Neural cell (in vitro differentiated cells): Measurements from ENCODE around the gene DBF4. TPM values are rescaled to one million over a fixed set of nuclear protein-coding genes. Genes with fewer than 3 reads are reported as not detected.

ENCODE experiments used
- H2AFZ ChIP-seq: fragments of 200-600, 300-800 bp; sonication (generic), shearing (Covaris generic); 2 replicates; pipeline ENCODE4 v1.6.0; 2014; ENCODE audit warnings: low read depth, mild to moderate bottlenecking, antibody characterized with exemption, low read length, moderate library complexity
- H3F3A ChIP-seq: fragments of 200-600 bp; shearing (Covaris generic); 2 replicates; pipeline ENCODE4 v1.6.1; 2016; ENCODE audit warnings: mild to moderate bottlenecking, moderate library complexity, mixed read lengths, antibody characterized with exemption, low read length; ENCODE audit not compliant: insufficient read depth, poor library complexity, severe bottlenecking
- H3K27ac ChIP-seq: fragments of 200-600, 300-800 bp; sonication (generic), shearing (Covaris generic); 2 replicates; pipeline ENCODE4 v1.5.1; 2014; ENCODE audit warnings: mild to moderate bottlenecking, low read length, moderate library complexity
- H3K27me3 ChIP-seq: fragments of 300-800, 200-600 bp; sonication (generic), shearing (Covaris generic); 2 replicates; pipeline ENCODE4 v1.6.0; 2014; ENCODE audit warnings: mild to moderate bottlenecking, low read depth, low read length, moderate library complexity; ENCODE audit not compliant: insufficient read depth
- H3K36me3 ChIP-seq: fragments of 300-800, 200-600 bp; sonication (generic), shearing (Covaris generic); 2 replicates; pipeline ENCODE4 v1.5.1; 2014; ENCODE audit warnings: mild to moderate bottlenecking, antibody characterized with exemption, low read length, moderate library complexity; ENCODE audit not compliant: insufficient read depth
- H3K4me2 ChIP-seq: fragments of 300-800, 200-600 bp; sonication (generic), shearing (Covaris generic); 2 replicates; pipeline ENCODE4 v1.6.0; 2014; ENCODE audit warnings: mild to moderate bottlenecking, low read length
- H3K4me3 ChIP-seq: fragments of 300-800, 200-600 bp; sonication (generic), shearing (Covaris generic); 2 replicates; pipeline ENCODE4 v1.5.1; 2014; ENCODE audit warnings: mild to moderate bottlenecking, low read length, moderate library complexity
- H3K79me2 ChIP-seq: fragments of 200-600 bp; shearing (Covaris generic); replicated peaks from 2 replicates; pipeline ENCODE4 v1.6.0; 2014; ENCODE audit warnings: mild to moderate bottlenecking, low read length, moderate library complexity; ENCODE audit not compliant: insufficient read depth
- H3K9ac ChIP-seq: fragments of 300-800, 200-600 bp; sonication (generic), shearing (Covaris generic); 2 replicates; pipeline ENCODE4 v1.6.1; 2016; ENCODE audit warnings: mild to moderate bottlenecking, low read length, mixed read lengths
- H3K9me2 ChIP-seq: fragments of 200-600 bp; shearing (Covaris generic); 2 replicates; pipeline ENCODE4 v1.6.1; 2016; ENCODE audit warnings: mild to moderate bottlenecking, low read length, mixed read lengths; ENCODE audit not compliant: insufficient read depth
- H3K9me3 ChIP-seq: fragments of 200-600, 300-800 bp; sonication (generic), shearing (Covaris generic); 2 replicates; pipeline ENCODE4 v1.6.1; 2016; ENCODE audit warnings: mild to moderate bottlenecking, mixed run types, low read length, moderate library complexity, mixed read lengths
- H4K20me1 ChIP-seq: fragments of 200-600 bp; shearing (Covaris generic); 2 replicates; pipeline ENCODE4 v1.6.1; 2016; ENCODE audit warnings: mild to moderate bottlenecking, mixed run types; ENCODE audit not compliant: insufficient read depth
- CTCF ChIP-seq: fragments of 450-650 bp; IDR thresholded peaks from 2 replicates; pipeline ENCODE4 v1.5.1; 2014; ENCODE audit warnings: antibody characterized with exemption, mild to moderate bottlenecking, moderate library complexity; ENCODE audit not compliant: poor library complexity, severe bottlenecking
- EP300 ChIP-seq: fragments of 450-650 bp; conservative IDR thresholded peaks from 2 replicates; pipeline ENCODE4 v1.6.1; 2014; ENCODE audit warnings: antibody characterized with exemption, mild to moderate bottlenecking, moderate library complexity; ENCODE audit not compliant: poor library complexity, severe bottlenecking
- EZH2 ChIP-seq: fragments of 200-600, 300-800 bp; shearing (Covaris generic), sonication (generic); IDR thresholded peaks from 2 replicates; pipeline ENCODE4 v1.6.1; 2014; ENCODE audit warnings: antibody characterized with exemption, low read length, borderline replicate concordance, mild to moderate bottlenecking; ENCODE audit not compliant: insufficient read depth, poor library complexity, severe bottlenecking
- MXI1 ChIP-seq: fragments of 450-650 bp; conservative IDR thresholded peaks from 2 replicates; pipeline ENCODE4 v1.6.1; 2014; ENCODE audit warnings: antibody characterized with exemption, mild to moderate bottlenecking; ENCODE audit not compliant: poor library complexity, severe bottlenecking
- POLR2AphosphoS5 ChIP-seq: IDR thresholded peaks from 2 replicates; pipeline ENCODE4 v1.6.1; 2012
- RAD21 ChIP-seq: fragments of 450-650 bp; conservative IDR thresholded peaks from 2 replicates; pipeline ENCODE4 v1.6.1; 2014; ENCODE audit warnings: antibody characterized with exemption, mild to moderate bottlenecking, moderate library complexity
- REST ChIP-seq: IDR thresholded peaks from 2 replicates; pipeline ENCODE4 v1.6.1; 2012; ENCODE audit warnings: borderline replicate concordance
- SMC3 ChIP-seq: fragments of 450-650 bp; conservative IDR thresholded peaks from 2 replicates; pipeline ENCODE4 v1.6.1; 2014; ENCODE audit warnings: antibody characterized with exemption, mild to moderate bottlenecking, moderate library complexity; ENCODE audit not compliant: poor library complexity
- TAF1 ChIP-seq: IDR thresholded peaks from 2 replicates; pipeline ENCODE4 v1.6.1; 2012; ENCODE audit warnings: low read depth
- polyA plus RNA-seq: library from polyadenylated mRNA; depleted of rRNA; stranded (reverse); fragments of >200 nt; gene quantifications from 2 replicates; pipeline ENCODE4 v1.2.3, GENCODE V29; 2014

The DBF4 gene
- polyA plus RNA-seq, 1 donor from 2014 or later, result 13.0 TPM

GRCh38 chr7:87875151-87876039, 898 bp upstream of the DBF4 start:
- H3K27ac ChIP-seq, result peak overlapping the region; percentile 75
- peaks cover 3% of the 10 kb centered on the region for H3F3A ChIP-seq
- no peaks in the 10 kb centered on the region for H4K20me1 ChIP-seq
- H3K79me2 ChIP-seq, result peaks cover 44% of the 10 kb centered on the region
- H3K9me2 ChIP-seq, result no peaks in the 10 kb centered on the region
- peak overlapping the region; percentile 79 for H3K4me2 ChIP-seq
- no peaks in the 10 kb centered on the region for H3K27me3 ChIP-seq
- H3K9me3 ChIP-seq, result peaks cover 8% of the 10 kb centered on the region
- H3K4me3 ChIP-seq, result peak overlapping the region; percentile 90
- TF ChIP-seq EZH2 (no peak), TAF1 (no peak), EP300 (no peak), RAD21 (no peak), POLR2AphosphoS5 (no peak), SMC3 (no peak), REST (no peak), MXI1 (no peak), CTCF (no peak)
- peaks cover 7% of the 10 kb centered on the region for H3K36me3 ChIP-seq
- peak overlapping the region; percentile 80 for H3K9ac ChIP-seq
- H2AFZ ChIP-seq, result peak overlapping the region; percentile 65

- TF ChIP-seq REST (peak; percentile 38), POLR2AphosphoS5 (no peak), MXI1 (no peak), TAF1 (no peak), RAD21 (no peak)
- H3K9me2 ChIP-seq, result no peaks in the 10 kb centered on the region
Observed at GRCh38 chr7:87876869-87877234, 559 bp downstream of the DBF4 start.

More at GRCh38 chr7:87876869-87877234, 559 bp downstream of the DBF4 start:
- H4K20me1 ChIP-seq, result no peaks in the 10 kb centered on the region
- peak overlapping the region; percentile 90 for H2AFZ ChIP-seq
- H3K79me2 ChIP-seq, result peaks cover 51% of the 10 kb centered on the region
- H3K9ac ChIP-seq, result peak overlapping the region; percentile 80
- H3K9me3 ChIP-seq, result no peaks in the 10 kb centered on the region
- peak overlapping the region; percentile 89 for H3K4me2 ChIP-seq
- H3K27me3 ChIP-seq, result no peaks in the 10 kb centered on the region
- H3K27ac ChIP-seq, result peak overlapping the region; percentile 75
- no peaks in the 10 kb centered on the region for H3K36me3 ChIP-seq
- peaks cover 3% of the 10 kb centered on the region for H3F3A ChIP-seq
- peak overlapping the region; percentile 90 for H3K4me3 ChIP-seq
